H1 (cell line): ENCODE results near the gene MAGI2. TPM values are rescaled to one million over a fixed set of nuclear protein-coding genes. Genes with fewer than 3 reads are reported as not detected.

Source experiments
- CTCF ChIA-PET: fragments of 300-600 bp; sonication (Branson Sonifier 250); formaldehyde crosslinking; loops from one replicate; lab custom pipeline; 2021; ENCODE audit not compliant: partially characterized antibody; lab: Charles Lee
- POLR2A ChIA-PET: fragments of 300-600 bp; sonication (Branson Sonifier 250); formaldehyde crosslinking; loops from one replicate; lab custom pipeline; 2021; ENCODE audit warnings: inconsistent platforms; ENCODE audit not compliant: partially characterized antibody; lab: Charles Lee
- DNase-seq, 2 experiments: peaks; one replicate each; pipeline versions ENCODE4 v3.0.0 to v3.0.0-alpha.2; 2010 to 2022; ENCODE audit warnings: low spot score in 2 of 2, low read depth in 1 of 2, mixed read lengths in 1 of 2
- FAIRE-seq: peaks from 2 replicates; lab custom pipeline; 2011; peaks lifted over from hg19 to GRCh38; lab: Jason Lieb, UNC
- H2AFZ ChIP-seq: 2 replicates; pipeline ENCODE4 v1.8.1; 2012; ENCODE audit warnings: low read length, inconsistent platforms
- H2AK5ac ChIP-seq: 2 replicates; pipeline ENCODE4 v1.6.1; 2013; ENCODE audit warnings: low read depth, low read length
- H2BK120ac ChIP-seq: replicated peaks from 2 replicates; pipeline ENCODE3; 2013; ENCODE audit warnings: low read depth, low read length, inconsistent platforms
- H2BK12ac ChIP-seq: 2 replicates; pipeline ENCODE4 v1.6.1; 2013; ENCODE audit warnings: low read depth, low read length
- H2BK15ac ChIP-seq: 2 replicates; pipeline ENCODE4 v1.6.1; 2013; ENCODE audit warnings: low read length
- H2BK20ac ChIP-seq: 2 replicates; pipeline ENCODE4 v1.6.1; 2013; ENCODE audit warnings: low read length
- H2BK5ac ChIP-seq: 2 replicates; pipeline ENCODE4 v1.6.1; 2013; ENCODE audit warnings: low read depth, low read length
- H3K14ac ChIP-seq: 2 replicates; pipeline ENCODE4 v1.6.1; 2013; ENCODE audit warnings: inconsistent platforms; ENCODE audit not compliant: insufficient read length
- H3K18ac ChIP-seq: 2 replicates; pipeline ENCODE4 v1.6.1; 2013; ENCODE audit warnings: low read length; ENCODE audit errors: extremely low read depth
- H3K23ac ChIP-seq: 2 replicates; pipeline ENCODE4 v1.6.1; 2013; ENCODE audit warnings: inconsistent platforms; ENCODE audit not compliant: insufficient read length
- H3K23me2 ChIP-seq: 2 replicates; pipeline ENCODE4 v1.6.1; 2013; ENCODE audit warnings: low read depth, low read length
- H3K27ac ChIP-seq: 2 replicates; pipeline ENCODE4 v1.6.1; 2011; ENCODE audit warnings: low read depth, low read length, inconsistent platforms
- H3K27me3 ChIP-seq, 4 experiments: replicated peaks in 1 of 4; 1 replicate in 1 of 4; 2 replicates in 3 of 4; pipeline versions ENCODE4 v1.6.1 to v1.8.1; 2011 to 2013; ENCODE audit warnings: low read length in 3 of 4, mild to moderate bottlenecking in 3 of 4, inconsistent platforms in 2 of 4, mixed read lengths in 2 of 4, moderate library complexity in 1 of 4; ENCODE audit not compliant: control insufficient read depth in 3 of 4, insufficient read depth in 3 of 4; ENCODE audit errors: extremely low read depth in 1 of 4
- H3K36me3 ChIP-seq, 4 experiments: 2 replicates each; pipeline versions ENCODE4 v1.6.1 to v1.8.1; 2011 to 2013; ENCODE audit warnings: mild to moderate bottlenecking in 4 of 4, low read length in 3 of 4, moderate library complexity in 2 of 4, control low read depth in 1 of 4, inconsistent platforms in 1 of 4; ENCODE audit not compliant: insufficient read depth in 4 of 4, control insufficient read depth in 2 of 4
- H3K4ac ChIP-seq: replicated peaks from 2 replicates; pipeline ENCODE3; 2013; ENCODE audit warnings: low read length, low read depth, mixed read lengths, inconsistent platforms; ENCODE audit not compliant: insufficient read length
- H3K4me1 ChIP-seq, 4 experiments: replicated peaks in 1 of 4; 1 replicate in 1 of 4; 2 replicates in 3 of 4; pipeline versions ENCODE4 v1.6.1 to v1.8.1; 2011 to 2013; ENCODE audit warnings: low read length in 3 of 4, inconsistent platforms in 2 of 4, mixed read lengths in 1 of 4; ENCODE audit not compliant: insufficient read depth in 4 of 4, control insufficient read depth in 3 of 4
- H3K4me2 ChIP-seq, 2 experiments: 2 replicates each; pipeline versions ENCODE4 v1.6.1 to v1.8.1; 2011 to 2013; ENCODE audit warnings: low read depth in 2 of 2, low read length in 2 of 2, control low read depth in 1 of 2, inconsistent platforms in 1 of 2, mild to moderate bottlenecking in 1 of 2; ENCODE audit not compliant: insufficient read depth in 1 of 2
- H3K4me3 ChIP-seq, 4 experiments: fragments of 200-600, 300-600 bp in 1 of 4; sonication (generic), shearing (Covaris generic), sonication (Bioruptor Twin) in 1 of 4; 2 replicates each; pipeline versions ENCODE4 v1.5.1 to v1.8.1; 2011 to 2016; ENCODE audit warnings: low read length in 4 of 4, low read depth in 3 of 4, control low read depth in 2 of 4, inconsistent platforms in 2 of 4, mild to moderate bottlenecking in 2 of 4, mixed read lengths in 1 of 4, moderate library complexity in 1 of 4; ENCODE audit not compliant: insufficient read depth in 2 of 4; ENCODE audit errors: extremely low read depth in 1 of 4
- H3K56ac ChIP-seq: replicated peaks from 2 replicates; pipeline ENCODE3; 2013; ENCODE audit warnings: low read depth, mild to moderate bottlenecking, mixed read lengths, low read length, inconsistent platforms; ENCODE audit not compliant: insufficient read length
- H3K79me1 ChIP-seq: 2 replicates; pipeline ENCODE4 v1.6.1; 2013; ENCODE audit warnings: low read depth, low read length, control low read depth
- H3K79me2 ChIP-seq, 2 experiments: 2 replicates each; pipeline versions ENCODE4 v1.6.1 to v1.8.1; 2012 to 2013; ENCODE audit warnings: low read length in 2 of 2, mild to moderate bottlenecking in 2 of 2, inconsistent platforms in 1 of 2; ENCODE audit not compliant: insufficient read depth in 2 of 2, control insufficient read depth in 1 of 2
- H3K9ac ChIP-seq, 4 experiments: replicated peaks in 1 of 4; 1 replicate in 1 of 4; 2 replicates in 3 of 4; pipeline versions ENCODE4 v1.6.1 to v1.8.1; 2011 to 2013; ENCODE audit warnings: low read depth in 3 of 4, low read length in 3 of 4, control low read depth in 2 of 4, mild to moderate bottlenecking in 2 of 4, moderate library complexity in 2 of 4, inconsistent platforms in 1 of 4; ENCODE audit errors: extremely low read depth in 1 of 4
- H3K9me3 ChIP-seq, 2 experiments: 2 replicates each; pipeline versions ENCODE4 v1.6.1 to v1.8.1; 2012 to 2013; ENCODE audit warnings: mild to moderate bottlenecking in 2 of 2, moderate library complexity in 2 of 2, control low read depth in 1 of 2, inconsistent platforms in 1 of 2, low read depth in 1 of 2, low read length in 1 of 2, mixed read lengths in 1 of 2; ENCODE audit not compliant: insufficient read depth in 2 of 2
- H4K20me1 ChIP-seq, 2 experiments: replicated peaks in 1 of 2; 2 replicates each; pipeline versions ENCODE3 to v1.8.1; 2011 to 2013; ENCODE audit warnings: inconsistent platforms in 2 of 2, low read length in 2 of 2, mild to moderate bottlenecking in 1 of 2; ENCODE audit not compliant: insufficient read depth in 2 of 2, control insufficient read depth in 1 of 2
- H4K5ac ChIP-seq: 2 replicates; pipeline ENCODE4 v1.6.1; 2013; ENCODE audit warnings: low read length, low read depth, mixed read lengths, inconsistent platforms; ENCODE audit not compliant: insufficient read length
- H4K8ac ChIP-seq: 2 replicates; pipeline ENCODE4 v1.8.0; 2013; ENCODE audit warnings: mild to moderate bottlenecking, moderate library complexity, low read length, inconsistent platforms; ENCODE audit not compliant: insufficient read depth; ENCODE audit errors: extremely low read depth
- H4K91ac ChIP-seq: replicated peaks from 2 replicates; pipeline ENCODE3; 2013; ENCODE audit warnings: low read length, mixed read lengths, inconsistent platforms; ENCODE audit not compliant: insufficient read length
- EZH2 ChIP-seq: fragments of 200-600 bp; sonication (generic); IDR thresholded peaks from 2 replicates; pipeline ENCODE4 v1.7.1; 2012; ENCODE audit warnings: low read depth, mild to moderate bottlenecking, moderate library complexity, low read length, inconsistent platforms; ENCODE audit not compliant: severe bottlenecking
- HDAC6 ChIP-seq: IDR thresholded peaks from one replicate; pipeline ENCODE4 v1.7.1; 2012; ENCODE audit warnings: low read depth, mild to moderate bottlenecking, inconsistent platforms, low read length, moderate library complexity
- TAF1 ChIP-seq: IDR thresholded peaks from 2 replicates; pipeline ENCODE4 v1.6.1; 2011; ENCODE audit warnings: mild to moderate bottlenecking, low read depth, low read length
- polyA plus RNA-seq, 7 experiments: library from polyadenylated mRNA; depleted of rRNA in 3 of 7; stranded (reverse) in 5 of 7; unstranded in 2 of 7; fragments of >200 nt in 5 of 7; fragments of 200-250 nt in 2 of 7; gene quantifications; 1 replicate in 5 of 7; 2 replicates in 1 of 7; 4 replicates in 1 of 7; pipeline versions ENCODE4 v1.2.1 to v1.2.3, GENCODE V29; 2011 to 2013; ENCODE audit warnings: missing spikeins in 2 of 7, mixed read lengths in 2 of 7
- total RNA-seq: library from RNA; stranded (reverse); fragmentation: NEBNext Ultra II Directional; extraction: Animal tissue kit (Norgen Biotek cat#: 25700); gene quantifications from 2 replicates; pipeline ENCODE4 v1.2.1, GENCODE V29; 2021

The MAGI2 gene
- total and polyA plus RNA-seq, 2 of the 8 experiments (the other 6 are each of a cell fraction or from before 2014, with no cell fraction given), result 6.0 to 27.3 TPM

GRCh38 chr7:78207269-78207668 lies 1246.2 kb downstream of the MAGI2 start:
- no peaks in the 10 kb centered on the region for H3K9me3 ChIP-seq
- H2BK12ac ChIP-seq, result no peak overlapping the region
- no peak for DNase-seq
- no peak overlapping the region for H3K4me2 ChIP-seq
- no peak overlapping the region for H3K9ac ChIP-seq
- TF ChIP-seq EZH2 (no peak), TAF1 (no peak), HDAC6 (no peak)
- no peak overlapping the region for H4K5ac ChIP-seq
- H3K79me2 ChIP-seq, result no peaks in the 10 kb centered on the region
- H4K91ac ChIP-seq, result no peak overlapping the region
- no peak overlapping the region for H4K8ac ChIP-seq
- no peak for FAIRE-seq
- CTCF ChIA-PET, result interaction anchor here (0.7 to 1.1 kb wide), 2 partner anchors 15 to 26 kb away, joined by 3 read pairs; no protein-coding TSS in a partner anchor
- H3K4me1 ChIP-seq, result no peaks in the 10 kb centered on the region
- no peak overlapping the region for H3K23ac ChIP-seq
- peaks cover 0 to 1% of the 10 kb centered on the region in 2 experiments for H4K20me1 ChIP-seq
- H2BK20ac ChIP-seq, result no peak overlapping the region
- no peak overlapping the region for H3K14ac ChIP-seq
- H2BK5ac ChIP-seq, result no peak overlapping the region
- H2AK5ac ChIP-seq, result no peak overlapping the region
- H2BK15ac ChIP-seq, result no peak overlapping the region
- no peaks in the 10 kb centered on the region for H3K79me1 ChIP-seq
- no peak overlapping the region for H3K4me3 ChIP-seq
- H3K18ac ChIP-seq, result no peak overlapping the region
- no peak overlapping the region for H3K56ac ChIP-seq
- POLR2A ChIA-PET, result no interaction called here
- no peaks in the 10 kb centered on the region; a peak in 1 of 7 replicates for H3K27me3 ChIP-seq
- no peak overlapping the region for H3K4ac ChIP-seq
- H2AFZ ChIP-seq, result no peak overlapping the region
- H3K23me2 ChIP-seq, result no peaks in the 10 kb centered on the region
- H3K27ac ChIP-seq, result no peak overlapping the region
- no peak overlapping the region for H2BK120ac ChIP-seq
- no peaks in the 10 kb centered on the region for H3K36me3 ChIP-seq
